Gastroesophageal sphincter (tissue), 3 donors: ENCODE measurements around the gene CENPB.

ENCODE experiments used
- EP300 ChIP-seq: sonication (generic); formaldehyde crosslinking; IDR thresholded peaks from one replicate; pipeline ENCODE4 v1.6.1; 2017; ENCODE audit warnings: antibody characterized with exemption, mild to moderate bottlenecking
- POLR2A ChIP-seq, 2 donors: fragments of 450-650 bp; IDR thresholded peaks; one replicate each; pipeline ENCODE4 v1.6.1; 2017; ENCODE audit warnings: antibody characterized with exemption in 2 of 2, mild to moderate bottlenecking in 2 of 2, moderate library complexity in 1 of 2
- POLR2AphosphoS5 ChIP-seq: sonication (generic); formaldehyde crosslinking; IDR thresholded peaks from one replicate; pipeline ENCODE4 v1.6.1; 2017; ENCODE audit warnings: antibody characterized with exemption
- TF ChIP-seq, protein P1 (sequence below), 4 experiments: fragments of 200-600 bp in 2 of 4; fragments of 450-650 bp in 2 of 4; sonication (generic) in 1 of 4; IDR thresholded peaks; one replicate each; pipeline ENCODE4 v1.5.1; 2017 to 2019; ENCODE audit warnings: antibody characterized with exemption in 4 of 4, mild to moderate bottlenecking in 2 of 4, moderate library complexity in 2 of 4

DNA sequence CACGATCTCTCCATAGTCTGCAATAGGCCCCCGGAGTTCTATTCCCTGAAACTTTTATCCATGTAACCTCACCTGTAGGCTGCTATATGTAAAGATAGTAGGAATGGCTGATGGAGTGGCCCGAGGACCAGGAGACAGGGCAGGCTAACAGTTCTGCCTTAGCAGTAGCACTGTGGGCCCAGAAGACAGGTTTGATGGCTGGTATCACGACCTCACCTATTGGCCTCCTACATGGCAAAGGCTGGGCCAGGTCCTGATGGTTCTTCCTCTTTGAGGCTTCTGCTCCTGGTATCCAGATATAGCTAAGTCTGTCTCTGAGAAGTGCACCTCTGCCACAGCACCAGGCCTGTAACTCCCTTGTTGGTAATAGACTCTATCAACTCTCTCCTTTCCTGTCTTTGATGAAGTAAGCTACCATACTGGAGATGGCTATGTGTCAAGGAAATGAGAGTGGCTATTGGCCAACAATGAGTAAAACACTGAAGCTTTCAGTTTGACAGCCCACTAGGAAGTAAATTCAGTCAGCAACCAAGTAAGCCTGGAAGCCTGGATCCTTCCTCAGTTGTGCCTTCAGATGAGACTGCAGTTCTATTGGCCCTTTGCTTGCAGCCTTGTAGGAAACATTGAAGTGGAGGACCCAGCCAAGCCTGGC is 11.0 kb downstream of the CENPB start:
- TF ChIP-seq, protein P1, sequence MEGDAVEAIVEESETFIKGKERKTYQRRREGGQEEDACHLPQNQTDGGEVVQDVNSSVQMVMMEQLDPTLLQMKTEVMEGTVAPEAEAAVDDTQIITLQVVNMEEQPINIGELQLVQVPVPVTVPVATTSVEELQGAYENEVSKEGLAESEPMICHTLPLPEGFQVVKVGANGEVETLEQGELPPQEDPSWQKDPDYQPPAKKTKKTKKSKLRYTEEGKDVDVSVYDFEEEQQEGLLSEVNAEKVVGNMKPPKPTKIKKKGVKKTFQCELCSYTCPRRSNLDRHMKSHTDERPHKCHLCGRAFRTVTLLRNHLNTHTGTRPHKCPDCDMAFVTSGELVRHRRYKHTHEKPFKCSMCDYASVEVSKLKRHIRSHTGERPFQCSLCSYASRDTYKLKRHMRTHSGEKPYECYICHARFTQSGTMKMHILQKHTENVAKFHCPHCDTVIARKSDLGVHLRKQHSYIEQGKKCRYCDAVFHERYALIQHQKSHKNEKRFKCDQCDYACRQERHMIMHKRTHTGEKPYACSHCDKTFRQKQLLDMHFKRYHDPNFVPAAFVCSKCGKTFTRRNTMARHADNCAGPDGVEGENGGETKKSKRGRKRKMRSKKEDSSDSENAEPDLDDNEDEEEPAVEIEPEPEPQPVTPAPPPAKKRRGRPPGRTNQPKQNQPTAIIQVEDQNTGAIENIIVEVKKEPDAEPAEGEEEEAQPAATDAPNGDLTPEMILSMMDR (IDR thresholded peaks at IDR 0.05), result no peak
- no peak for TF ChIP-seq POLR2AphosphoS5
- TF ChIP-seq POLR2A (IDR thresholded peaks at IDR 0.05), result no peak
- TF ChIP-seq EP300, result no peak
